HepG2 (cell line): ENCODE data around the gene PERP. TPM values are rescaled to one million over a fixed set of nuclear protein-coding genes. Genes with fewer than 3 reads are reported as not detected.

Experiments
- ATAC-seq: fragments of 200-7000 bp; cut with Tn5 transposase; 3 replicates; pipeline ENCODE4 v1.9.1; 2020; ENCODE audit warnings: mild to moderate bottlenecking, moderate library complexity
- BruUV-seq: library from RNA; stranded (reverse); fragments of 400-500 nt; replicated peaks from 2 replicates; lab custom pipeline; 2021; lab: Mats Ljungman, UMichigan
- CTCF ChIA-PET: fragments of 300-600 bp; formaldehyde crosslinking; extraction: SDS; loops from one replicate; lab custom pipeline; 2021; ENCODE audit warnings: low total read pairs, inconsistent platforms, low intra/inter-chr PET ratio; lab: Yijun Ruan, JAX
- POLR2A ChIA-PET: fragments of 350-600 bp; sonication (Branson Sonifier 250); formaldehyde crosslinking; loops from one replicate; lab custom pipeline; 2020; ENCODE audit warnings: antibody characterized with exemption, inconsistent platforms; lab: Yijun Ruan, JAX
- DNase-seq: peaks from one replicate; pipeline ENCODE4 v3.0.0-alpha.2; 2015; ENCODE audit warnings: low spot score
- FAIRE-seq: peaks from 3 replicates; lab custom pipeline; 2011; peaks lifted over from hg19 to GRCh38; lab: Jason Lieb, UNC
- H2AFZ ChIP-seq: one replicate; pipeline ENCODE4 v1.6.1; 2011; ENCODE audit warnings: low read length, inconsistent platforms
- H3K27ac ChIP-seq: fragments of 300-600 bp; 3 replicates; pipeline ENCODE4 v1.8.0; 2011; ENCODE audit warnings: mixed run types, mild to moderate bottlenecking, mixed read lengths, low read length, inconsistent platforms; ENCODE audit not compliant: insufficient read depth; ENCODE audit errors: extremely low read length
- H3K27me3 ChIP-seq, 2 experiments: fragments of 200-600 bp in 1 of 2; 2 replicates in 1 of 2; 3 replicates in 1 of 2; pipeline versions ENCODE4 v1.6.0 to v1.8.0; 2011; ENCODE audit warnings: low read length in 2 of 2, mild to moderate bottlenecking in 2 of 2, moderate library complexity in 2 of 2, inconsistent platforms in 1 of 2; ENCODE audit not compliant: insufficient read depth in 2 of 2, control insufficient read depth in 1 of 2
- H3K36me3 ChIP-seq, 2 experiments: fragments of 200-600 bp in 1 of 2; replicated peaks in 1 of 2; 2 replicates in 1 of 2; 3 replicates in 1 of 2; pipeline versions ENCODE4 v1.5.1 to v1.8.0; 2011; ENCODE audit warnings: low read length in 2 of 2, inconsistent platforms in 1 of 2; ENCODE audit not compliant: insufficient read depth in 2 of 2, control insufficient read depth in 1 of 2
- H3K4me1 ChIP-seq: 2 replicates; pipeline ENCODE4 v1.5.1; 2012; ENCODE audit warnings: low read length, inconsistent platforms; ENCODE audit not compliant: insufficient read depth
- H3K4me2 ChIP-seq: 2 replicates; pipeline ENCODE4 v1.6.0; 2011; ENCODE audit warnings: low read depth, low read length, inconsistent platforms
- H3K4me3 ChIP-seq, 3 experiments: fragments of 200-600 bp in 1 of 3; sonication (generic), shearing (Covaris generic) in 1 of 3; replicated peaks in 1 of 3; 2 replicates each; pipeline ENCODE4 v1.5.1; 2011 to 2016; ENCODE audit warnings: low read length in 3 of 3, inconsistent platforms in 2 of 3, low read depth in 2 of 3, mild to moderate bottlenecking in 2 of 3, control low read depth in 1 of 3, mixed read lengths in 1 of 3; ENCODE audit not compliant: insufficient read depth in 1 of 3
- H3K79me2 ChIP-seq: one replicate; pipeline ENCODE4 v1.6.1; 2011; ENCODE audit warnings: low read length, inconsistent platforms; ENCODE audit not compliant: insufficient read depth
- H3K9ac ChIP-seq: 2 replicates; pipeline ENCODE4 v1.6.0; 2011; ENCODE audit warnings: mild to moderate bottlenecking, low read depth, low read length, inconsistent platforms; ENCODE audit not compliant: insufficient read depth
- H3K9me3 ChIP-seq: 2 replicates; pipeline ENCODE4 v1.5.1; 2012; ENCODE audit warnings: mild to moderate bottlenecking, low read length
- H4K20me1 ChIP-seq: 2 replicates; pipeline ENCODE4 v1.6.0; 2011; ENCODE audit warnings: inconsistent platforms, mild to moderate bottlenecking, low read length, moderate library complexity; ENCODE audit not compliant: insufficient read depth
- ADNP ChIP-seq: sonication (generic); formaldehyde crosslinking; IDR thresholded peaks from 2 replicates; pipeline ENCODE4 v1.4.0; 2020; ENCODE audit warnings: missing genetic modification reagents
- ASH2L ChIP-seq: fragments of 300-600, 200-600 bp; sonication (generic); IDR thresholded peaks from 2 replicates; pipeline ENCODE4 v1.7.0; 2017; ENCODE audit warnings: low read depth, mild to moderate bottlenecking, moderate library complexity, mixed read lengths, low read length; ENCODE audit not compliant: insufficient read length
- CSRNP2 ChIP-seq: sonication (generic); formaldehyde crosslinking; conservative IDR thresholded peaks from 2 replicates; pipeline ENCODE4 v1.8.0; 2022; ENCODE audit warnings: low read depth, missing genetic modification reagents
- EP300 ChIP-seq, 3 experiments: sonication (generic) in 1 of 3; formaldehyde crosslinking in 1 of 3; IDR thresholded peaks; 2 replicates each; pipeline versions ENCODE4 v1.5.1 to v1.6.1; 2011 to 2020; ENCODE audit warnings: low read depth in 2 of 3, low read length in 2 of 3, borderline replicate concordance in 1 of 3, improper control_type of control experiment in 1 of 3, mild to moderate bottlenecking in 1 of 3, missing genetic modification reagents in 1 of 3, moderate library complexity in 1 of 3
- FOXA3 ChIP-seq: IDR thresholded peaks from 2 replicates; pipeline ENCODE4 v1.6.1; 2016; ENCODE audit warnings: missing genetic modification reagents, missing compliant biosample characterization
- FOXC1 ChIP-seq: sonication (generic); formaldehyde crosslinking; IDR thresholded peaks from 2 replicates; pipeline ENCODE4 v1.8.0; 2022; ENCODE audit warnings: mild to moderate bottlenecking, missing genetic modification reagents, borderline replicate concordance
- GATAD2A ChIP-seq: IDR thresholded peaks from 2 replicates; pipeline ENCODE4 v1.6.1; 2016
- KDM6A ChIP-seq: IDR thresholded peaks from 2 replicates; pipeline ENCODE4 v1.6.1; 2016; ENCODE audit warnings: low read depth
- NR2F6 ChIP-seq, 2 experiments: IDR thresholded peaks; 2 replicates each; pipeline ENCODE4 v1.6.1; 2016; ENCODE audit warnings: antibody characterized with exemption in 1 of 2, mild to moderate bottlenecking in 1 of 2
- PPARG ChIP-seq: conservative IDR thresholded peaks from 2 replicates; pipeline ENCODE4 v1.6.1; 2016; ENCODE audit warnings: missing biosample characterization, missing genetic modification reagents
- RCOR2 ChIP-seq: IDR thresholded peaks from 2 replicates; pipeline ENCODE4 v1.6.1; 2016; ENCODE audit warnings: missing biosample characterization, missing genetic modification reagents
- RXRB ChIP-seq: IDR thresholded peaks from 2 replicates; pipeline ENCODE4 v1.6.1; 2016; ENCODE audit warnings: borderline replicate concordance, missing genetic modification reagents, missing compliant biosample characterization
- SIX1 ChIP-seq: sonication (generic); formaldehyde crosslinking; IDR thresholded peaks from 2 replicates; pipeline ENCODE4 v1.4.0; 2020; ENCODE audit warnings: missing genetic modification reagents, borderline replicate concordance
- ZMYM3 ChIP-seq: sonication (generic); formaldehyde crosslinking; IDR thresholded peaks from 2 replicates; pipeline ENCODE4 v1.5.1; 2020; ENCODE audit warnings: mild to moderate bottlenecking, missing genetic modification reagents
- ZNF263 ChIP-seq: sonication (generic); formaldehyde crosslinking; IDR thresholded peaks from 2 replicates; pipeline ENCODE4 v1.4.0; 2020; ENCODE audit warnings: missing genetic modification reagents
- ZNF34 ChIP-seq: sonication (generic); formaldehyde crosslinking; IDR thresholded peaks from 2 replicates; pipeline ENCODE4 v1.4.0; 2020; ENCODE audit warnings: mild to moderate bottlenecking, missing genetic modification reagents, borderline replicate concordance
- ZNF451 ChIP-seq: sonication (generic); formaldehyde crosslinking; IDR thresholded peaks from 2 replicates; pipeline ENCODE4 v1.5.0; 2020; ENCODE audit warnings: mild to moderate bottlenecking, missing genetic modification reagents
- ZNF503 ChIP-seq: sonication (generic); formaldehyde crosslinking; IDR thresholded peaks from 2 replicates; pipeline ENCODE4 v1.4.0; 2020; ENCODE audit warnings: missing genetic modification reagents
- ZNF629 ChIP-seq: sonication (generic); formaldehyde crosslinking; conservative IDR thresholded peaks from 2 replicates; pipeline ENCODE4 v1.5.0; 2020; ENCODE audit warnings: missing genetic modification reagents
- ZNF644 ChIP-seq: IDR thresholded peaks from 2 replicates; pipeline ENCODE4 v1.6.1; 2016; ENCODE audit warnings: low read depth
- ZNF816 ChIP-seq: sonication (generic); formaldehyde crosslinking; IDR thresholded peaks from 2 replicates; pipeline ENCODE4 v1.8.0; 2022; ENCODE audit warnings: missing genetic modification reagents, mild to moderate bottlenecking, borderline replicate concordance
- WGBS: methylation state at CpG from one replicate; pipeline ENCODE4 v1.1.6; 2017; ENCODE audit warnings: low lambda C conversion rate; 5-methylcytosine and 5-hydroxymethylcytosine counted together
- in situ Hi-C: cut with HindIII; loops from 2 replicates; pipeline ENCODE4 v1.10.0; 2017; ENCODE audit warnings: low pct_unique_long_range_greater_than_20kb; ENCODE audit not compliant: extremely low pct_ligation_motif_present
- intact Hi-C: fragments of 100-400 bp; cut with micrococcal nuclease; formaldehyde crosslinking; loops from one replicate; pipeline ENCODE4 v1.10.0; 2022; ENCODE audit not compliant: unreplicated experiment
- polyA plus RNA-seq, 8 experiments: library from polyadenylated mRNA; depleted of rRNA in 3 of 8; stranded (reverse) in 7 of 8; unstranded in 1 of 8; fragments of >200 nt; fragmentation: Illumina TruSeq in 4 of 8; extraction: Trizol in 4 of 8; gene quantifications; 2 replicates each; pipeline versions ENCODE4 v1.2.1 to v1.2.3, GENCODE V29; 2011 to 2016; ENCODE audit warnings: low read depth in 4 of 8, missing spikeins in 1 of 8, mixed read lengths in 1 of 8; ENCODE audit not compliant: insufficient read depth in 1 of 8
- total RNA-seq, 5 experiments: library from RNA; depleted of rRNA; stranded (reverse); fragments of >200 nt; fragmentation: Illumina TruSeq; extraction: Trizol; gene quantifications; 2 replicates each; pipeline ENCODE4 v1.2.3, GENCODE V29; 2016; ENCODE audit warnings: low read depth in 1 of 5

PERP gene
- total and polyA plus RNA-seq, 2 of the 13 experiments (the other 11 are each of a cell fraction or from before 2014, with no cell fraction given): 26.0 to 53.0 TPM

- H3K9me3 ChIP-seq: no peaks in the 10 kb centered on the region
- POLR2A ChIA-PET: interaction anchor here (2.2 kb wide), 1 partner anchor 20 kb away, joined by 41 read pairs; the partner anchor contains the start of gene PERP
- H3K36me3 ChIP-seq: peaks cover 2 to 6% of the 10 kb centered on the region in 2 experiments; a peak in 2 of 5 replicates
- CTCF ChIA-PET: interaction anchor here (1.5 kb wide), 1 partner anchor 22 kb away, joined by 4 read pairs; the partner anchor contains the start of gene PERP
- in situ Hi-C loops: no loop called here
- DNase-seq (peak; percentile 34), ATAC-seq (no peak), FAIRE-seq (no peak)
- 1% methylated on average over 2 of the region's 2 CpGs for WGBS
- H3K27me3 ChIP-seq: no peaks in the 10 kb centered on the region
- peak overlapping the region; percentile 48 for H3K27ac ChIP-seq
- no TSS peak for BruUV-seq
- no peaks in the 10 kb centered on the region for H4K20me1 ChIP-seq
- H3K9ac ChIP-seq: no peak overlapping the region
- no peak overlapping the region for H2AFZ ChIP-seq
- no peaks in the 10 kb centered on the region for H3K79me2 ChIP-seq
- H3K4me3 ChIP-seq: peak overlapping the region; percentile 8 to 38 (median 19); a peak in 3 of 6 replicates
- H3K4me2 ChIP-seq: peak overlapping the region; percentile 69
- intact Hi-C loops: loop anchor here (1.0 to 10.0 kb wide), 2 partner anchors 21 to 731 kb away; partner anchors contain the start of gene PERP
- H3K4me1 ChIP-seq: peaks cover 54% of the 10 kb centered on the region
- TF ChIP-seq GATAD2A (CRISPR knock-in tag): peak; percentile 27; the same call in 1 of the 2 replicates
- TF ChIP-seq ZNF503 (CRISPR knock-in tag): 0 out of 2 replicates have a peak, but pooled peaks have one; percentile 13
- peak; percentile 51; the same call in 1 of the 2 replicates for TF ChIP-seq SIX1 (CRISPR knock-in tag)
- TF ChIP-seq ZNF451 (CRISPR knock-in tag): no peak
- TF ChIP-seq NR2F6 (IDR thresholded peaks at IDR 0.05): peak; percentile 30; the same call in 1 of the 2 replicates
- TF ChIP-seq NR2F6 (CRISPR knock-in tag; IDR thresholded peaks at IDR 0.05): no peak
- TF ChIP-seq PPARG (CRISPR knock-in tag): 0 out of 2 replicates have a peak, but pooled peaks have one; percentile 28
- TF ChIP-seq CSRNP2 (CRISPR knock-in tag): no peak
- TF ChIP-seq ZNF816: 0 out of 2 replicates have a peak, but pooled peaks have one; percentile 33
- TF ChIP-seq KDM6A (CRISPR knock-in tag): 0 out of 2 replicates have a peak, but pooled peaks have one; percentile 48
- 0 out of 2 replicates have a peak, but pooled peaks have one; percentile 37 for TF ChIP-seq ZMYM3 (CRISPR knock-in tag)
- TF ChIP-seq EP300 (IDR thresholded peaks at IDR 0.05; ENCODE audit: low read depth in 2 of 2, low read length in 2 of 2): 0 out of 4 replicates have a peak, but pooled peaks of 1 of the 2 experiments have one; percentile 34
- TF ChIP-seq EP300 (CRISPR knock-in tag; IDR thresholded peaks at IDR 0.05; ENCODE audit: borderline replicate concordance): no peak
- TF ChIP-seq ZNF629: peak; percentile 95
- no peak for TF ChIP-seq ZNF34 (CRISPR knock-in tag)
- no peak for TF ChIP-seq ZNF263
- peak; percentile 55; the same call in 1 of the 2 replicates for TF ChIP-seq FOXA3 (CRISPR knock-in tag)
- 0 out of 2 replicates have a peak, but pooled peaks have one; percentile 26 for TF ChIP-seq ADNP (CRISPR knock-in tag)
- TF ChIP-seq RCOR2 (CRISPR knock-in tag): peak; percentile 70; the same call in 1 of the 2 replicates
- TF ChIP-seq RXRB (CRISPR knock-in tag): 0 out of 2 replicates have a peak, but pooled peaks have one; percentile 33
- TF ChIP-seq FOXC1: no peak
- TF ChIP-seq ZNF644: peak; percentile 33; the same call in 1 of the 2 replicates
- peak; percentile 3 for TF ChIP-seq ASH2L
These were observed 21.4 kb downstream of the PERP start for GRCh38 chr6:138085839-138086222.
